ENCODE results near the gene CNPY2. TPM values are rescaled to one million over a fixed set of nuclear protein-coding genes. Genes with fewer than 3 reads are reported as not detected.

The CNPY2 gene
- total RNA-seq, 1 donor from 2014 or later: 65.6 TPM

DNA sequence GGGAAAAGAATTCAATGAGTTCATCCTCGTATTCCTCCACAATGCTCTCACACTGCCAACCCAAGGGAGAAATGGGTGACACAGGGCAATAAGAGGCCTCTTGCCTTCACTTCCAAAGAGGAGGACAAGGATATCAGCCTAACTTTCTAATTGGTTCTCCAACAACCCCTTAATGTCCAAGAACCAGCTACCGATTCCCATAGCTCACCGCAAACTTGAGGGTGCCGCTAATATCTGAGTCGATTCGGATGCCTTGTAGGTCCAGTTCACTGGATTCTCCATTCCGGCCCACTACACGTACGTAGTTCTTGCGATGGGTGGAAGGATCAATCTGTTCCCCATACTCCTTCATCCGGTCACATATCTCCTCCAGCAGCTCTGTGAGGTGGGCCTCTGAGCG, 4.8 kb downstream of the CNPY2 start:
- DNase-seq (ENCODE audit: extremely low spot score in 2 of 2): no peak
- intact Hi-C loops (cut with DNase I): no loop called here
- TF ChIP-seq POLR2AphosphoS5 (IDR thresholded peaks at IDR 0.05; ENCODE audit: insufficient read depth in 1 of 2, low read depth in 1 of 2): no peak
- TF ChIP-seq POLR2A (IDR thresholded peaks at IDR 0.05): no peak
- TF ChIP-seq CTCF (IDR thresholded peaks at IDR 0.05): no peak
- Histone ChIP-seq H3K27ac (no peak overlapping the region), H3K4me1 (peaks cover 8% of the 10 kb centered on the region), H3K9me3 (no peaks in the 10 kb centered on the region), H3K36me3 (peaks cover 0 to 32% of the 10 kb centered on the region in 2 donors), H3K4me3 (no peak overlapping the region), H3K27me3 (no peaks in the 10 kb centered on the region)

- intact Hi-C loops (cut with DNase I): no loop called here
- Histone ChIP-seq H3K9me3 (no peaks in the 10 kb centered on the region), H3K27me3 (no peaks in the 10 kb centered on the region), H3K4me1 (no peaks in the 10 kb centered on the region), H3K36me3 (peaks cover 0 to 23% of the 10 kb centered on the region in 2 donors), H3K27ac (no peak overlapping the region), H3K4me3 (no peak overlapping the region)
- TF ChIP-seq POLR2AphosphoS5 (IDR thresholded peaks at IDR 0.05; ENCODE audit: insufficient read depth in 1 of 2, low read depth in 1 of 2): no peak
- no peak for TF ChIP-seq POLR2A (IDR thresholded peaks at IDR 0.05)
- no peak for TF ChIP-seq CTCF (IDR thresholded peaks at IDR 0.05)
- no peak for DNase-seq (ENCODE audit: extremely low spot score in 2 of 2)
Measured at GRCh38 chr12:56308714-56309113, 7.1 kb downstream of the CNPY2 start.

- DNase-seq (ENCODE audit: extremely low spot score in 2 of 2): no peak
- Histone ChIP-seq H3K4me3 (no peak overlapping the region), H3K36me3 (peaks cover 0 to 23% of the 10 kb centered on the region in 2 donors), H3K27ac (no peak overlapping the region), H3K4me1 (peaks cover under 1% of the 10 kb centered on the region), H3K27me3 (no peaks in the 10 kb centered on the region), H3K9me3 (no peaks in the 10 kb centered on the region)
- no peak for TF ChIP-seq POLR2A (IDR thresholded peaks at IDR 0.05)
- no peak for TF ChIP-seq POLR2AphosphoS5 (IDR thresholded peaks at IDR 0.05; ENCODE audit: insufficient read depth in 1 of 2, low read depth in 1 of 2)
- TF ChIP-seq CTCF (IDR thresholded peaks at IDR 0.05): no peak
- intact Hi-C loops (cut with DNase I): no loop called here
Measured at GRCh38 chr12:56307221-56307965, 8.4 kb downstream of the CNPY2 start.

- Histone ChIP-seq H3K27me3 (no peaks in the 10 kb centered on the region), H3K4me1 (peaks cover 20% of the 10 kb centered on the region), H3K9me3 (no peaks in the 10 kb centered on the region), H3K4me3 (no peak overlapping the region), H3K36me3 (peaks cover 0 to 12% of the 10 kb centered on the region in 2 donors), H3K27ac (no peak overlapping the region)
- TF ChIP-seq POLR2AphosphoS5 (IDR thresholded peaks at IDR 0.05; ENCODE audit: insufficient read depth in 1 of 2, low read depth in 1 of 2) (no peak), CTCF (IDR thresholded peaks at IDR 0.05) (no peak), POLR2A (IDR thresholded peaks at IDR 0.05) (no peak)
- intact Hi-C loops (cut with DNase I): no loop called here
- no peak for DNase-seq (ENCODE audit: extremely low spot score in 2 of 2)
Measured at GRCh38 chr12:56304872-56305590, 10.8 kb downstream of the CNPY2 start.

DNA sequence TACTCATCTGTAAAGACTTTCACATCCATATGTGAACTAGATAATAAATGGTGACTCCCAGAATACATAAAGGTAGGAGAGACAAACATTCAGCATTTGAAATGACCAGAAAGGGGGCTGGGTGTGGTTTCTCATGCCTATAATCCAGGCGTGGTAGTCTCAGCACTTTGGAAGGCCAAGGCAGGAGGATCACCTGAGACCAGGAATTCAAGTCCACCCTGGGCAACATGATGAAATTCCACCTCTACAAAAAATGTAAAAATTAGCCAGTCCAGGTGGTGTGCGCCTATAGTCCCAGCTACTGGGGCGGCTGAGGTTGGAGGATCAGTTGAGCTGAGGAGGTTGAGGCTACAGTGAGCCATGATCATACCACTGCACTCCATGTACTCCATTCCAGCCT, 11.5 kb downstream of the CNPY2 start:
- DNase-seq (ENCODE audit: extremely low spot score in 2 of 2): no peak
- TF ChIP-seq POLR2A (IDR thresholded peaks at IDR 0.05): no peak
- Histone ChIP-seq H3K4me3 (no peak overlapping the region), H3K9me3 (no peaks in the 10 kb centered on the region), H3K27ac (no peak overlapping the region), H3K27me3 (no peaks in the 10 kb centered on the region), H3K4me1 (peaks cover 24% of the 10 kb centered on the region), H3K36me3 (peaks cover 0 to 5% of the 10 kb centered on the region in 2 donors)
- intact Hi-C loops (cut with DNase I): no loop called here
